GM12878 (cell line): ENCODE measurements around the gene SPHK1. TPM values are rescaled to one million over a fixed set of nuclear protein-coding genes. Genes with fewer than 3 reads are reported as not detected.

Source experiments
- ATAC-seq: fragments of 200-7000 bp; cut with Tn5 transposase; 3 replicates; pipeline ENCODE4 v1.9.1; 2020; ENCODE audit warnings: mild to moderate bottlenecking, moderate library complexity
- BruUV-seq: library from RNA; stranded (reverse); fragments of 400-500 nt; replicated peaks from 2 replicates; lab custom pipeline; 2021; lab: Mats Ljungman, UMichigan
- CTCF ChIA-PET: fragments of 300-600 bp; sonication (Branson Sonifier 250); formaldehyde crosslinking; extraction: SDS; loops from one replicate; lab custom pipeline; 2021; ENCODE audit warnings: inconsistent platforms; lab: Yijun Ruan, JAX
- POLR2A ChIA-PET: fragments of 350-600 bp; formaldehyde crosslinking; extraction: SDS; loops from one replicate; lab custom pipeline; 2021; ENCODE audit warnings: inconsistent platforms; lab: Charles Lee
- RAD21 ChIA-PET: fragments of 300-600 bp; sonication (Branson Sonifier 250); formaldehyde crosslinking; loops from one replicate; lab custom pipeline; 2023; ENCODE audit warnings: antibody characterized with exemption; ENCODE audit not compliant: unreplicated experiment; lab: Charles Lee
- SMC1A ChIA-PET: fragments of 300-600 bp; sonication (Branson Sonifier 250); formaldehyde crosslinking; loops from one replicate; lab custom pipeline; 2023; ENCODE audit not compliant: unreplicated experiment, uncharacterized antibody; lab: Charles Lee
- DNase-seq: peaks from one replicate; pipeline ENCODE4 v3.0.0-alpha.2; 2011; ENCODE audit warnings: low read depth, low spot score
- FAIRE-seq: peaks from 3 replicates; lab custom pipeline; 2011; peaks lifted over from hg19 to GRCh38; lab: Jason Lieb, UNC
- H2AFZ ChIP-seq: 2 replicates; pipeline ENCODE4 v1.6.0; 2011; ENCODE audit warnings: low read depth, low read length, control low read depth; ENCODE audit not compliant: control insufficient read depth
- H3K27ac ChIP-seq: 2 replicates; pipeline ENCODE4 v1.5.1; 2011; ENCODE audit warnings: control low read depth; ENCODE audit not compliant: control insufficient read depth, insufficient read depth
- H3K27me3 ChIP-seq, 2 experiments: replicated peaks in 1 of 2; 2 replicates each; pipeline versions ENCODE4 v1.6.0 to v1.6.1; 2011; ENCODE audit warnings: low read length in 1 of 2; ENCODE audit not compliant: control insufficient read depth in 2 of 2, insufficient read depth in 2 of 2
- H3K36me3 ChIP-seq, 2 experiments: 2 replicates each; pipeline ENCODE4 v1.5.1; 2011; ENCODE audit warnings: low read length in 1 of 2; ENCODE audit not compliant: control insufficient read depth in 2 of 2, insufficient read depth in 2 of 2
- H3K4me1 ChIP-seq: 2 replicates; pipeline ENCODE4 v1.6.1; 2011; ENCODE audit warnings: mild to moderate bottlenecking, low read length, moderate library complexity, mixed read lengths; ENCODE audit not compliant: control insufficient read depth, insufficient read depth
- H3K4me2 ChIP-seq: 2 replicates; pipeline ENCODE4 v1.6.0; 2011; ENCODE audit warnings: control low read depth; ENCODE audit not compliant: control insufficient read depth, insufficient read depth
- H3K4me3 ChIP-seq: fragments of 200-600 bp; sonication (generic); 2 replicates; pipeline ENCODE4 v1.5.1; 2016
- H3K79me2 ChIP-seq: 2 replicates; pipeline ENCODE4 v1.6.0; 2011; ENCODE audit warnings: low read length; ENCODE audit not compliant: control insufficient read depth, insufficient read depth
- H3K9ac ChIP-seq: 2 replicates; pipeline ENCODE4 v1.8.0; 2011; ENCODE audit warnings: low read length, control low read depth, mixed read lengths; ENCODE audit not compliant: control insufficient read depth, insufficient read depth
- H3K9me3 ChIP-seq: replicated peaks from 3 replicates; pipeline ENCODE4 v1.5.1; 2011; ENCODE audit warnings: mild to moderate bottlenecking, low read length; ENCODE audit not compliant: control insufficient read depth, insufficient read depth
- H4K20me1 ChIP-seq: 2 replicates; pipeline ENCODE4 v1.6.0; 2011; ENCODE audit not compliant: control insufficient read depth, insufficient read depth
- SKIL ChIP-seq: fragments of 450-650 bp; IDR thresholded peaks from 2 replicates; pipeline ENCODE4 v1.6.1; 2017; ENCODE audit warnings: mild to moderate bottlenecking, low read depth, inconsistent platforms; ENCODE audit not compliant: poor library complexity, severe bottlenecking
- TCF7 ChIP-seq: IDR thresholded peaks from 2 replicates; pipeline ENCODE4 v1.6.1; 2014; ENCODE audit warnings: antibody characterized with exemption, borderline replicate concordance
- WGBS: methylation state at CpG from one replicate; pipeline ENCODE4 v1.1.6; 2016; ENCODE audit warnings: low lambda C conversion rate; ENCODE audit not compliant: insufficient replicate concordance, insufficient coverage; ENCODE audit errors: missing lambda C conversion rate; 5-methylcytosine and 5-hydroxymethylcytosine counted together
- in situ Hi-C: fragments of 300-500 bp; cut with MboI; formaldehyde crosslinking; loops from 9 replicates; pipeline ENCODE4 v1.14.3; 2018; ENCODE audit warnings: mixed read lengths
- intact Hi-C: fragments of 100-400 bp; cut with micrococcal nuclease; formaldehyde crosslinking; loops from one replicate; pipeline ENCODE4 v1.14.2; 2022; ENCODE audit not compliant: unreplicated experiment
- polyA plus RNA-seq, 11 experiments: library from polyadenylated mRNA; depleted of rRNA in 4 of 11; unstranded in 6 of 11; stranded (reverse) in 5 of 11; fragments of >200 nt; fragmentation: Nextera tagmentation in 4 of 11; fragmentation: Illumina TruSeq in 1 of 11; extraction: Ambion mirVana in 4 of 11; extraction: Trizol in 1 of 11; gene quantifications; 1 replicate in 1 of 11; 2 replicates in 10 of 11; pipeline versions ENCODE4 v1.2.1 to v1.2.3, GENCODE V29; 2011 to 2016; ENCODE audit warnings: inconsistent platforms in 2 of 11, missing spikeins in 2 of 11, low read depth in 1 of 11
- total RNA-seq, 4 experiments: library from RNA; depleted of rRNA in 3 of 4; stranded (reverse); fragments of >200 nt in 3 of 4; fragmentation: Illumina TruSeq in 1 of 4; extraction: Trizol in 1 of 4; gene quantifications; 2 replicates each; pipeline versions ENCODE4 v1.2.1 to v1.2.3, GENCODE V29; 2013 to 2021

Gene SPHK1
- total and polyA plus RNA-seq, 10 of the 15 experiments (the other 5 are each of a cell fraction or from before 2014, with no cell fraction given), result 0.09 to 1.1 (median 0.36) TPM; not detected in 2

GRCh38 chr17:76388966-76389888 lies 4.8 kb downstream of the SPHK1 start:
- Histone ChIP-seq H4K20me1 (no peaks in the 10 kb centered on the region), H3K36me3 (peaks cover 7 to 8% of the 10 kb centered on the region in 2 experiments; a peak in 3 of 4 replicates), H2AFZ (no peak overlapping the region), H3K4me2 (no peak overlapping the region), H3K4me3 (no peak overlapping the region), H3K4me1 (peaks cover 15% of the 10 kb centered on the region), H3K27me3 (peaks cover 2 to 4% of the 10 kb centered on the region in 2 experiments; a peak in 2 of 4 replicates), H3K9ac (no peak overlapping the region), H3K79me2 (no peaks in the 10 kb centered on the region), H3K9me3 (no peaks in the 10 kb centered on the region), H3K27ac (no peak overlapping the region)
- no peak for FAIRE-seq
- no peak for ATAC-seq
- SMC1A ChIA-PET, result interaction anchor here (0.5 to 2.3 kb wide), 2 partner anchors 9 to 56 kb away, joined by 3 to 5 read pairs; no protein-coding TSS in a partner anchor
- intact Hi-C loops, result loop anchor here (10.0 kb wide), 1 partner anchor 264 kb away; no protein-coding TSS in a partner anchor
- in situ Hi-C loops, result no loop called here
- CTCF ChIA-PET, result interaction anchor here (0.6 to 2.4 kb wide), 2 partner anchors 9 to 36 kb away, joined by 3 to 12 read pairs; no protein-coding TSS in a partner anchor
- RAD21 ChIA-PET, result interaction anchor here (1.1 kb wide), 1 partner anchor 9 kb away, joined by 4 read pairs; no protein-coding TSS in a partner anchor
- TSS peak; percentile 43 for BruUV-seq
- POLR2A ChIA-PET, result no interaction called here
- no peak for DNase-seq
- 99% methylated on average over 16 of the region's 16 CpGs for WGBS
- TF ChIP-seq SKIL, result no peak
- no peak for TF ChIP-seq TCF7
